Neural progenitor cell (in vitro differentiated cells): ENCODE data around the gene MTMR6. TPM values are rescaled to one million over a fixed set of nuclear protein-coding genes. Genes with fewer than 3 reads are reported as not detected.

Experiments
- DNase-seq: peaks from one replicate; pipeline ENCODE4 v3.0.0-alpha.2; 2016; ENCODE audit warnings: low spot score
- H2AFZ ChIP-seq: fragments of 200-600 bp; sonication (generic); replicated peaks from 2 replicates; pipeline ENCODE4 v1.6.1; 2016; ENCODE audit warnings: antibody characterized with exemption
- H3F3A ChIP-seq: fragments of 200-600 bp; sonication (generic); 2 replicates; pipeline ENCODE4 v1.6.1; 2016; ENCODE audit warnings: antibody characterized with exemption, low read depth
- H3K27ac ChIP-seq: fragments of 200-600 bp; sonication (generic); 2 replicates; pipeline ENCODE4 v1.5.1; 2016; ENCODE audit warnings: mild to moderate bottlenecking
- H3K27me3 ChIP-seq: fragments of 200-600 bp; sonication (generic); 2 replicates; pipeline ENCODE4 v1.6.1; 2016; ENCODE audit warnings: mild to moderate bottlenecking, moderate library complexity
- H3K36me3 ChIP-seq: fragments of 200-600 bp; sonication (generic); 2 replicates; pipeline ENCODE4 v1.5.1; 2016
- H3K4me1 ChIP-seq: fragments of 200-600 bp; sonication (generic); 2 replicates; pipeline ENCODE4 v1.6.1; 2016; ENCODE audit warnings: mixed run types
- H3K4me2 ChIP-seq: fragments of 200-600 bp; sonication (generic); 2 replicates; pipeline ENCODE4 v1.6.1; 2016
- H3K4me3 ChIP-seq: fragments of 200-600 bp; sonication (generic); 2 replicates; pipeline ENCODE4 v1.5.1; 2016
- H3K79me2 ChIP-seq: fragments of 200-600 bp; sonication (generic); 2 replicates; pipeline ENCODE4 v1.6.1; 2016; ENCODE audit warnings: low read depth
- H3K9ac ChIP-seq: fragments of 200-600 bp; sonication (generic); 2 replicates; pipeline ENCODE4 v1.6.1; 2016
- H3K9me3 ChIP-seq: fragments of 200-600 bp; sonication (generic); 2 replicates; pipeline ENCODE4 v1.5.1; 2016; ENCODE audit warnings: low read depth
- H4K20me1 ChIP-seq: fragments of 200-600 bp; sonication (generic); 2 replicates; pipeline ENCODE4 v1.6.1; 2016; ENCODE audit warnings: low read depth
- H3K27ac Mint-ChIP-seq: 3 replicates; pipeline ENCODE4 v1.8.0; 2021; ENCODE audit warnings: mixed read lengths
- H3K27me3 Mint-ChIP-seq: 2 replicates; pipeline ENCODE4 v1.8.0; 2022; ENCODE audit warnings: low read depth, mild to moderate bottlenecking, inconsistent platforms, moderate library complexity, mixed read lengths; ENCODE audit not compliant: insufficient read depth
- H3K36me3 Mint-ChIP-seq: 3 replicates; pipeline ENCODE4 v1.8.0; 2021; ENCODE audit warnings: mixed read lengths
- H3K4me1 Mint-ChIP-seq: 3 replicates; pipeline ENCODE4 v1.8.0; 2021; ENCODE audit warnings: mixed read lengths
- H3K4me3 Mint-ChIP-seq: 3 replicates; pipeline ENCODE4 v1.8.0; 2021; ENCODE audit warnings: mild to moderate bottlenecking, moderate library complexity, mixed read lengths
- H3K9me3 Mint-ChIP-seq: 3 replicates; pipeline ENCODE4 v1.8.0; 2020; ENCODE audit warnings: mixed read lengths
- EZH2 ChIP-seq: fragments of 200-600 bp; sonication (generic); IDR thresholded peaks from 2 replicates; pipeline ENCODE4 v1.6.1; 2017; ENCODE audit warnings: antibody characterized with exemption, mild to moderate bottlenecking, moderate library complexity
- EZH2phosphoT487 ChIP-seq: fragments of 200-600 bp; sonication (generic); IDR thresholded peaks from 2 replicates; pipeline ENCODE4 v1.6.1; 2017; ENCODE audit warnings: antibody characterized with exemption
- total RNA-seq: library from RNA; depleted of rRNA; stranded (reverse); fragments of >200 nt; gene quantifications from 2 replicates; pipeline ENCODE4 v1.2.3, GENCODE V29; 2015; ENCODE audit warnings: low replicate concordance
- TF ChIP-seq, protein P1 (sequence below): fragments of 200-600 bp; sonication (generic); IDR thresholded peaks from 2 replicates; pipeline ENCODE4 v1.5.1; 2017; ENCODE audit warnings: antibody characterized with exemption, mild to moderate bottlenecking

MTMR6 gene
- total RNA-seq, 1 donor from 2014 or later: 19.1 TPM

DNA sequence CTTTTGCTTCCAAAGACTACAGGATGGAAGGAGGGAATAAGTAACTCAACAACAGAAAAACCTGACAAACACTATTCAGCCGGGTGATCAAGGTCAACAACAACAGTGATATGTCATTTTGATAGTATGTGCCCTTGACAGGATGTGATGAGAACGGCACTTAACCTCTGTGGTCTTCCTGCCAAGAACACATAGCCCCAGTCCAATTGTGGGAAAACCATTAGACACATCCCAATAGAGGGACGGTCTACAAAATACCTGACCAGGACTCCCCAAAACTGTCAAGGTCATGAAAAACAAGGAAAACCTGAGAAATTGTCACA lies 72.1 kb downstream of the MTMR6 start:
- no peak for DNase-seq
- Histone ChIP-seq H3K9me3 (no peaks in the 10 kb centered on the region), H3K9ac (no peak overlapping the region), H3K36me3 (no peaks in the 10 kb centered on the region), H3F3A (no peaks in the 10 kb centered on the region), H3K4me2 (no peak overlapping the region), H3K4me1 (peaks cover 6% of the 10 kb centered on the region), H3K79me2 (no peaks in the 10 kb centered on the region), H2AFZ (no peak overlapping the region), H3K27me3 (no peaks in the 10 kb centered on the region), H3K27ac (no peak overlapping the region), H4K20me1 (no peaks in the 10 kb centered on the region), H3K4me3 (no peak overlapping the region)
- peaks cover 8% of the 10 kb centered on the region for H3K9me3 Mint-ChIP-seq
- peak overlapping the region; percentile 20 for H3K27ac Mint-ChIP-seq
- H3K4me1 Mint-ChIP-seq: peaks cover 47% of the 10 kb centered on the region
- H3K4me3 Mint-ChIP-seq: no peak overlapping the region
- TF ChIP-seq, protein P1, sequence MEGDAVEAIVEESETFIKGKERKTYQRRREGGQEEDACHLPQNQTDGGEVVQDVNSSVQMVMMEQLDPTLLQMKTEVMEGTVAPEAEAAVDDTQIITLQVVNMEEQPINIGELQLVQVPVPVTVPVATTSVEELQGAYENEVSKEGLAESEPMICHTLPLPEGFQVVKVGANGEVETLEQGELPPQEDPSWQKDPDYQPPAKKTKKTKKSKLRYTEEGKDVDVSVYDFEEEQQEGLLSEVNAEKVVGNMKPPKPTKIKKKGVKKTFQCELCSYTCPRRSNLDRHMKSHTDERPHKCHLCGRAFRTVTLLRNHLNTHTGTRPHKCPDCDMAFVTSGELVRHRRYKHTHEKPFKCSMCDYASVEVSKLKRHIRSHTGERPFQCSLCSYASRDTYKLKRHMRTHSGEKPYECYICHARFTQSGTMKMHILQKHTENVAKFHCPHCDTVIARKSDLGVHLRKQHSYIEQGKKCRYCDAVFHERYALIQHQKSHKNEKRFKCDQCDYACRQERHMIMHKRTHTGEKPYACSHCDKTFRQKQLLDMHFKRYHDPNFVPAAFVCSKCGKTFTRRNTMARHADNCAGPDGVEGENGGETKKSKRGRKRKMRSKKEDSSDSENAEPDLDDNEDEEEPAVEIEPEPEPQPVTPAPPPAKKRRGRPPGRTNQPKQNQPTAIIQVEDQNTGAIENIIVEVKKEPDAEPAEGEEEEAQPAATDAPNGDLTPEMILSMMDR: no peak
- TF ChIP-seq EZH2phosphoT487 (no peak), EZH2 (no peak)
- H3K36me3 Mint-ChIP-seq: peaks cover 4% of the 10 kb centered on the region
- H3K27me3 Mint-ChIP-seq: peaks cover 10% of the 10 kb centered on the region

- peaks cover 46% of the 10 kb centered on the region for H3K4me1 Mint-ChIP-seq
- Histone ChIP-seq H3K4me2 (no peak overlapping the region), H3K36me3 (no peaks in the 10 kb centered on the region), H3K9ac (no peak overlapping the region), H2AFZ (no peak overlapping the region), H3K27ac (no peak overlapping the region), H4K20me1 (no peaks in the 10 kb centered on the region), H3K79me2 (no peaks in the 10 kb centered on the region), H3F3A (no peaks in the 10 kb centered on the region), H3K27me3 (no peaks in the 10 kb centered on the region), H3K9me3 (no peaks in the 10 kb centered on the region), H3K4me1 (peaks cover 6% of the 10 kb centered on the region), H3K4me3 (no peak overlapping the region)
- no peak for TF ChIP-seq EZH2
- TF ChIP-seq, protein P1: no peak
- no peak for TF ChIP-seq EZH2phosphoT487
- DNase-seq: no peak
- peak overlapping the region; percentile 20 for H3K27ac Mint-ChIP-seq
- peaks cover 8% of the 10 kb centered on the region for H3K9me3 Mint-ChIP-seq
- peaks cover 5% of the 10 kb centered on the region for H3K27me3 Mint-ChIP-seq
- H3K36me3 Mint-ChIP-seq: peaks cover 4% of the 10 kb centered on the region
- H3K4me3 Mint-ChIP-seq: no peak overlapping the region
Measured at GRCh38 chr13:25214491-25215252, 72.6 kb downstream of the MTMR6 start.

GRCh38 chr13:25213715-25214114 lies 73.6 kb downstream of the MTMR6 start:
- TF ChIP-seq EZH2phosphoT487 (no peak), EZH2 (no peak)
- TF ChIP-seq, protein P1: no peak
- peaks cover 39% of the 10 kb centered on the region for H3K4me1 Mint-ChIP-seq

More at GRCh38 chr13:25213715-25214114, 73.6 kb downstream of the MTMR6 start:
- H3K9me3 Mint-ChIP-seq: peaks cover 8% of the 10 kb centered on the region
- H2AFZ ChIP-seq: no peak overlapping the region
- no peak overlapping the region for H3K4me3 Mint-ChIP-seq
- H3K36me3 Mint-ChIP-seq: peaks cover 4% of the 10 kb centered on the region
- H3K36me3 ChIP-seq: no peaks in the 10 kb centered on the region
- no peaks in the 10 kb centered on the region for H3F3A ChIP-seq
- H3K9me3 ChIP-seq: no peaks in the 10 kb centered on the region
- H3K4me2 ChIP-seq: no peak overlapping the region
- H3K27me3 ChIP-seq: no peaks in the 10 kb centered on the region
- no peak overlapping the region for H3K27ac ChIP-seq
- H3K9ac ChIP-seq: no peak overlapping the region
- no peaks in the 10 kb centered on the region for H4K20me1 ChIP-seq
- H3K27ac Mint-ChIP-seq: no peak overlapping the region
- H3K4me3 ChIP-seq: no peak overlapping the region
- H3K79me2 ChIP-seq: no peaks in the 10 kb centered on the region
- H3K4me1 ChIP-seq: peaks cover 6% of the 10 kb centered on the region
- no peak for DNase-seq
- H3K27me3 Mint-ChIP-seq: peaks cover 5% of the 10 kb centered on the region
